ENCODE data around the gene WDR35.

WDR35 gene

GRCh38 chr2:19899985-19900930, 89.6 kb downstream of the WDR35 start:
- H2AK5ac ChIP-seq (ENCODE audit: low read length), result no peak overlapping the region
- H3K27ac ChIP-seq (ENCODE audit: low read depth, low read length), result no peak overlapping the region
- DNase-seq, result no peak
- H2BK5ac ChIP-seq (ENCODE audit: low read length), result no peak overlapping the region
- peak overlapping the region; percentile 61 for H3K56ac ChIP-seq (ENCODE audit: low read length)
- no peak overlapping the region for H2BK120ac ChIP-seq (ENCODE audit: low read depth, low read length)
- peak overlapping the region; percentile 3 for H3K4me2 ChIP-seq (ENCODE audit: low read length)
- no peak overlapping the region for H4K8ac ChIP-seq (ENCODE audit: low read depth, low read length)
- WGBS (ENCODE audit: extremely low coverage, insufficient coverage, low lambda C conversion rate), result no CpG with 5 or more reads among the region's 11 CpGs
- no peak overlapping the region for H3K18ac ChIP-seq (ENCODE audit: low read length)
- no peaks in the 10 kb centered on the region for H3K4me1 ChIP-seq (ENCODE audit: control insufficient read depth, low read depth, low read length)
- H3K4ac ChIP-seq (ENCODE audit: low read depth, low read length), result no peak overlapping the region
- peaks cover 8% of the 10 kb centered on the region for H3K79me1 ChIP-seq (ENCODE audit: low read length)
- no peak overlapping the region for H3K4me3 ChIP-seq (ENCODE audit: low read length)
- H3K27me3 ChIP-seq (ENCODE audit: insufficient read depth, low read length, poor library complexity), result no peaks in the 10 kb centered on the region
- no peak overlapping the region for H2BK15ac ChIP-seq (replicated peaks; ENCODE audit: low read depth)
- H3K23ac ChIP-seq (ENCODE audit: low read length), result no peak overlapping the region
- no peaks in the 10 kb centered on the region for H3K36me3 ChIP-seq (ENCODE audit: control insufficient read depth, insufficient read depth, low read length)
- peaks cover 7% of the 10 kb centered on the region for H3K79me2 ChIP-seq (ENCODE audit: control insufficient read depth, insufficient read depth, low read length)
- H4K5ac ChIP-seq (ENCODE audit: low read length), result no peak overlapping the region
- H3K9ac ChIP-seq (ENCODE audit: low read length), result peak overlapping the region; percentile 98

DNA sequence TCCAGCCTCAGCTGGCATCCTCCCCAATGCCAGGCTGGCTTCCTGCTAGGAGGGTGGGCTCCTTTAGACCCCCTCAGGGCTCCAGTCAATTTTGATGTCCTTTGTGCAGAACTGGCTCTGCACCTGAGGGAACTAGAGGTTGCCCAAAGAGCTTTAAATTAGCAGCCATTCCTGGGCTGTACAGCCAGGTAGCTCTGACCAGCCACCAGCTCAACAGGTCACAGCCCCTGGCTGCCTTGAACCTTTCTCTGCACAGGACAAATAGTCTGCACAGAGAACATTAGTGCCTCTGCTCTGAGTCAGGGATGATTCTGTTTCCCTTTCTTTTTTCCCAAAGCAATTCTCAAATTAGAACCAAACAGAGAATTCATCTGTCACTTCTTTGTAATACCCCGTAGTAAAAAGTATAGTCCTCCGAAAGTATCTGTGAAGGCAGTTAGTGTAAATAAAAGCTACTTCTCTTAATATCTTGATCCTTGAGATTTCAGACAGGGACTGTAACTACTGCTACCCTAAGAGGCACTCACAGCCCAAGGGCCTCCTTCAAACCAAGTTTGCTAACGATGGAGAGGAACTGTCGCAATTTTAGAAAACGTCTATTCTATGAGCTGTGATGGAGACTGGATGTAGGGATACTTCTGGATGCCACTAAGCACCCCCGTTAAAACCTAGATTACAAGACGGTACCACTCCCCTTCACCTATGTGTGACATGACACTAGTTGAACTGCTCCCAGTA, 91.1 kb downstream of the WDR35 start:
- no CpG with 5 or more reads among the region's 7 CpGs for WGBS (ENCODE audit: extremely low coverage, insufficient coverage, low lambda C conversion rate)
- Histone ChIP-seq H4K8ac (ENCODE audit: low read depth, low read length) (no peak overlapping the region), H2BK120ac (ENCODE audit: low read depth, low read length) (no peak overlapping the region), H3K27me3 (ENCODE audit: insufficient read depth, low read length, poor library complexity) (no peaks in the 10 kb centered on the region), H3K27ac (ENCODE audit: low read depth, low read length) (no peak overlapping the region), H3K9ac (ENCODE audit: low read length) (no peak overlapping the region), H3K4me2 (ENCODE audit: low read length) (no peak overlapping the region), H3K18ac (ENCODE audit: low read length) (no peak overlapping the region), H3K79me1 (ENCODE audit: low read length) (peaks cover 8% of the 10 kb centered on the region), H3K4ac (ENCODE audit: low read depth, low read length) (no peak overlapping the region), H3K4me1 (ENCODE audit: control insufficient read depth, low read depth, low read length) (no peaks in the 10 kb centered on the region), H3K36me3 (ENCODE audit: control insufficient read depth, insufficient read depth, low read length) (no peaks in the 10 kb centered on the region), H4K5ac (ENCODE audit: low read length) (no peak overlapping the region), H2BK5ac (ENCODE audit: low read length) (no peak overlapping the region), H3K56ac (ENCODE audit: low read length) (no peak overlapping the region), H3K79me2 (ENCODE audit: control insufficient read depth, insufficient read depth, low read length) (peaks cover 7% of the 10 kb centered on the region), H3K4me3 (ENCODE audit: low read length) (no peak overlapping the region), H3K23ac (ENCODE audit: low read length) (peak overlapping the region; percentile 25), H2AK5ac (ENCODE audit: low read length) (no peak overlapping the region), H2BK15ac (replicated peaks; ENCODE audit: low read depth) (no peak overlapping the region)
- DNase-seq, result no peak

- Histone ChIP-seq H3K4ac (ENCODE audit: low read depth, low read length) (no peak overlapping the region), H3K36me3 (ENCODE audit: control insufficient read depth, insufficient read depth, low read length) (no peaks in the 10 kb centered on the region), H3K79me1 (ENCODE audit: low read length) (peaks cover 8% of the 10 kb centered on the region), H2BK120ac (ENCODE audit: low read depth, low read length) (no peak overlapping the region), H3K79me2 (ENCODE audit: control insufficient read depth, insufficient read depth, low read length) (peaks cover 7% of the 10 kb centered on the region), H2BK5ac (ENCODE audit: low read length) (no peak overlapping the region), H3K4me2 (ENCODE audit: low read length) (no peak overlapping the region), H3K23ac (ENCODE audit: low read length) (no peak overlapping the region), H4K5ac (ENCODE audit: low read length) (no peak overlapping the region), H3K56ac (ENCODE audit: low read length) (no peak overlapping the region), H3K4me3 (ENCODE audit: low read length) (no peak overlapping the region), H2BK15ac (replicated peaks; ENCODE audit: low read depth) (no peak overlapping the region), H4K8ac (ENCODE audit: low read depth, low read length) (no peak overlapping the region), H3K4me1 (ENCODE audit: control insufficient read depth, low read depth, low read length) (no peaks in the 10 kb centered on the region), H2AK5ac (ENCODE audit: low read length) (no peak overlapping the region), H3K9ac (ENCODE audit: low read length) (no peak overlapping the region), H3K27ac (ENCODE audit: low read depth, low read length) (no peak overlapping the region), H3K18ac (ENCODE audit: low read length) (no peak overlapping the region), H3K27me3 (ENCODE audit: insufficient read depth, low read length, poor library complexity) (no peaks in the 10 kb centered on the region)
- no CpG with 5 or more reads among the region's 5 CpGs for WGBS (ENCODE audit: extremely low coverage, insufficient coverage, low lambda C conversion rate)
- no peak for DNase-seq
These were observed 92.2 kb downstream of the WDR35 start for GRCh38 chr2:19897623-19898245.

DNA sequence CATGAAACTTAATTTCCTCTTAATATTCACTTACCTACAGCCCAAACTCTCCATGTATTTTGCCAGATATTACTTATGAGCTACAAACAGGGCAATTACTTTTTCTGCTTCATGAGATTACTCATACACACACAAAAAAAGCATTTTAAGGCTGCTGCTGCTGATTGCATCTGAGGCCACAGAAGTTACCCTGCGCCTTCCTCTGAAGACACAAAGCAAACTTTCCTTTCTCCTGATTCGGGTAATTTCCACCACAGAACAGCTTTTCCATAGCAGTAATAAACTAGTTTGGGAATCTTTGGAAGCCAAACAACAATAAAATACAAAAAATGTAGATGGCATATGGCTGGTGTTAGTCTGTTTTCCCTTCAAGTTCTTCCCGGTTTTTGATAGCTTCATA, 94.4 kb downstream of the WDR35 start:
- no peak overlapping the region for H4K8ac ChIP-seq (ENCODE audit: low read depth, low read length)
- H2BK5ac ChIP-seq (ENCODE audit: low read length), result no peak overlapping the region
- no peak overlapping the region for H3K4me2 ChIP-seq (ENCODE audit: low read length)
- no peaks in the 10 kb centered on the region for H3K36me3 ChIP-seq (ENCODE audit: control insufficient read depth, insufficient read depth, low read length)
- H3K9ac ChIP-seq (ENCODE audit: low read length), result no peak overlapping the region
- H2AK5ac ChIP-seq (ENCODE audit: low read length), result no peak overlapping the region
- no peak overlapping the region for H3K18ac ChIP-seq (ENCODE audit: low read length)
- no peak overlapping the region for H3K4me3 ChIP-seq (ENCODE audit: low read length)
- no peak overlapping the region for H2BK120ac ChIP-seq (ENCODE audit: low read depth, low read length)
- WGBS (ENCODE audit: extremely low coverage, insufficient coverage, low lambda C conversion rate), result no CpG with 5 or more reads among the region's 3 CpGs
- H3K27ac ChIP-seq (ENCODE audit: low read depth, low read length), result no peak overlapping the region
- H3K56ac ChIP-seq (ENCODE audit: low read length), result no peak overlapping the region
- no peaks in the 10 kb centered on the region for H3K27me3 ChIP-seq (ENCODE audit: insufficient read depth, low read length, poor library complexity)
- H3K4me1 ChIP-seq (ENCODE audit: control insufficient read depth, low read depth, low read length), result no peaks in the 10 kb centered on the region
- H3K79me1 ChIP-seq (ENCODE audit: low read length), result peaks cover 8% of the 10 kb centered on the region
- no peak overlapping the region for H3K4ac ChIP-seq (ENCODE audit: low read depth, low read length)
- no peak overlapping the region for H3K23ac ChIP-seq (ENCODE audit: low read length)
- H4K5ac ChIP-seq (ENCODE audit: low read length), result no peak overlapping the region
- no peak for DNase-seq
- H2BK15ac ChIP-seq (replicated peaks; ENCODE audit: low read depth), result no peak overlapping the region
- peaks cover 7% of the 10 kb centered on the region for H3K79me2 ChIP-seq (ENCODE audit: control insufficient read depth, insufficient read depth, low read length)

DNA sequence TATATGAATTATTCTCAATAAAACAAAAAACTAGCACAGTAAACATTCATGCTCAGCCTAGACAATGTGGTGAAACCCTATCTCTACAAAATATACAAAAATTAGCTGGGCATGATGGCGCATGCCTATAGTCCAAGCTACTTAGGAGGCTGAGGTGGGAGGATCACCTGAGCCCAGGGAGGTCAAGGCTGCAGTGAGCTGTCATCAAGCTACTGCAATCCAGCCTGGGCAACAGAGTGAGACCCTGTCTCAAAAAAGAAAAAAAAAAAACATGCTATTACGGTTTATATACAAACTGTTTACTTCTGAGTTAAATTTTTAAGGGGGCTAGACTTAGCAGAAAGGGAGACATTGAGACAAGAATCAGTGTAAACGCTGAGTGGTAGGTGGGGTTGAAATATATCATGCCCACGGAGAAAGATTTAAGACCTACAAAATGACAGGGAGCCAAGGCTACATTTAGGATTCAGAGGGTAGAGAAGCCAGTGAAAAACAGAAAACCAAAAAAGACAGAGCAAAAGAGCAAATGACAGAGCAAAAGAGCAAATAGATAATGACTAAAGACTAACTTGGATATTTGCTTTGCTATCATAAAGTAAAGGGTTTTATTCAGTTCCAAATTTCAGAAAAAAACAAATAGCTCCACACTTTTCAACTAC, 95.6 kb downstream of the WDR35 start:
- H3K18ac ChIP-seq (ENCODE audit: low read length), result no peak overlapping the region
- no peak overlapping the region for H3K27ac ChIP-seq (ENCODE audit: low read depth, low read length)
- H3K4me2 ChIP-seq (ENCODE audit: low read length), result no peak overlapping the region
- H3K9ac ChIP-seq (ENCODE audit: low read length), result no peak overlapping the region
- H2AK5ac ChIP-seq (ENCODE audit: low read length), result no peak overlapping the region
- H3K27me3 ChIP-seq (ENCODE audit: insufficient read depth, low read length, poor library complexity), result no peaks in the 10 kb centered on the region
- WGBS (ENCODE audit: extremely low coverage, insufficient coverage, low lambda C conversion rate), result no CpG with 5 or more reads among the region's 4 CpGs
- H4K8ac ChIP-seq (ENCODE audit: low read depth, low read length), result no peak overlapping the region
- H3K36me3 ChIP-seq (ENCODE audit: control insufficient read depth, insufficient read depth, low read length), result no peaks in the 10 kb centered on the region
- no peak overlapping the region for H2BK15ac ChIP-seq (replicated peaks; ENCODE audit: low read depth)
- no peak overlapping the region for H3K4me3 ChIP-seq (ENCODE audit: low read length)
- no peak overlapping the region for H2BK120ac ChIP-seq (ENCODE audit: low read depth, low read length)
- no peak overlapping the region for H2BK5ac ChIP-seq (ENCODE audit: low read length)
- peaks cover 6% of the 10 kb centered on the region for H3K79me1 ChIP-seq (ENCODE audit: low read length)
- H3K4ac ChIP-seq (ENCODE audit: low read depth, low read length), result no peak overlapping the region
- H3K79me2 ChIP-seq (ENCODE audit: control insufficient read depth, insufficient read depth, low read length), result peaks cover 4% of the 10 kb centered on the region
- no peak for DNase-seq
- H3K56ac ChIP-seq (ENCODE audit: low read length), result no peak overlapping the region
- H3K4me1 ChIP-seq (ENCODE audit: control insufficient read depth, low read depth, low read length), result no peaks in the 10 kb centered on the region
- H4K5ac ChIP-seq (ENCODE audit: low read length), result no peak overlapping the region
- H3K23ac ChIP-seq (ENCODE audit: low read length), result no peak overlapping the region
